Lung (tissue), 12 donors: ENCODE results near the gene PDK4. TPM values are rescaled to one million over a fixed set of nuclear protein-coding genes. Genes with fewer than 3 reads are reported as not detected.
"Not testable (repeated sequence)": the region's sequence is repeated elsewhere in the genome, so short reads cannot be mapped to it uniquely, and the experiment has no call there.

Experiments
- ATAC-seq: fragments of 200-7000 bp; cut with Tn5 transposase; one replicate; pipeline ENCODE4 v1.9.1; 2020; ENCODE audit warnings: moderate number of reproducible peaks; ENCODE audit not compliant: insufficient read depth, low FRiP score
- DNase-seq, 3 donors: peaks; one replicate each; pipeline ENCODE4 v3.0.0-alpha.2; 2013 to 2017
- H3K27ac ChIP-seq, 2 donors: one replicate each; pipeline ENCODE4 v1.5.1; 2013; ENCODE audit warnings: mild to moderate bottlenecking in 2 of 2, moderate library complexity in 2 of 2, control low read depth in 1 of 2, inconsistent platforms in 1 of 2, low read depth in 1 of 2, low read length in 1 of 2
- H3K27me3 ChIP-seq, 3 donors: one replicate each; pipeline ENCODE4 v1.5.1; 2013; ENCODE audit warnings: low read length in 2 of 3; ENCODE audit not compliant: control insufficient read depth in 3 of 3, insufficient read depth in 3 of 3
- H3K36me3 ChIP-seq, 4 donors: one replicate each; pipeline ENCODE4 v1.5.1; 2013; ENCODE audit warnings: low read length in 4 of 4, mild to moderate bottlenecking in 1 of 4, moderate library complexity in 1 of 4; ENCODE audit not compliant: control insufficient read depth in 4 of 4, insufficient read depth in 4 of 4
- H3K4me1 ChIP-seq, 5 donors: one replicate each; pipeline ENCODE4 v1.5.1; 2013; ENCODE audit warnings: low read length in 5 of 5, mild to moderate bottlenecking in 2 of 5, moderate library complexity in 1 of 5; ENCODE audit not compliant: control insufficient read depth in 5 of 5, insufficient read depth in 5 of 5
- H3K4me3 ChIP-seq: one replicate; pipeline ENCODE4 v1.5.1; 2013; ENCODE audit warnings: mild to moderate bottlenecking, control low read depth, moderate library complexity
- H3K9ac ChIP-seq, 2 donors: one replicate each; pipeline ENCODE4 v1.5.1; 2013; ENCODE audit warnings: low read length in 2 of 2, control low read depth in 1 of 2; ENCODE audit not compliant: insufficient read depth in 1 of 2
- H3K9me3 ChIP-seq, 4 donors: one replicate each; pipeline ENCODE4 v1.5.1; 2013; ENCODE audit warnings: low read length in 3 of 4, mild to moderate bottlenecking in 1 of 4, moderate library complexity in 1 of 4; ENCODE audit not compliant: control insufficient read depth in 4 of 4, insufficient read depth in 3 of 4
- WGBS, 2 donors: extraction: QIAGEN DNeasy Blood & Tissue Kit; methylation state at CpG; one replicate each; pipeline ENCODE4 v1.1.7; 2013; 5-methylcytosine and 5-hydroxymethylcytosine counted together
- polyA plus RNA-seq, 2 donors: library from polyadenylated mRNA; stranded (reverse); fragments of 200-250 nt; gene quantifications; one replicate each; pipeline ENCODE4 v1.2.1, GENCODE V29; 2013
- total RNA-seq, 2 donors: library from RNA; depleted of rRNA in 1 of 2; stranded (reverse); fragments of >200 nt in 1 of 2; gene quantifications; one replicate each; pipeline ENCODE4 v1.2.1, GENCODE V29; 2014 to 2021
- TF ChIP-seq, protein P1 (sequence below): IDR thresholded peaks from 2 replicates; pipeline ENCODE4 v1.5.1; 2012; ENCODE audit warnings: mild to moderate bottlenecking; ENCODE audit errors: control extremely low read depth, extremely low read depth
- donor health status: control.
- donor health status: control.
- donor health status: Bipolar disorder and iron deficiency.
- donor health status: healthy.
- donor health status: DM: yes; HTN: yes; CAD: no.

Gene PDK4
- total and polyA plus RNA-seq, 4 donors = 20.1 to 86.9 (median 35.1) TPM

DNA sequence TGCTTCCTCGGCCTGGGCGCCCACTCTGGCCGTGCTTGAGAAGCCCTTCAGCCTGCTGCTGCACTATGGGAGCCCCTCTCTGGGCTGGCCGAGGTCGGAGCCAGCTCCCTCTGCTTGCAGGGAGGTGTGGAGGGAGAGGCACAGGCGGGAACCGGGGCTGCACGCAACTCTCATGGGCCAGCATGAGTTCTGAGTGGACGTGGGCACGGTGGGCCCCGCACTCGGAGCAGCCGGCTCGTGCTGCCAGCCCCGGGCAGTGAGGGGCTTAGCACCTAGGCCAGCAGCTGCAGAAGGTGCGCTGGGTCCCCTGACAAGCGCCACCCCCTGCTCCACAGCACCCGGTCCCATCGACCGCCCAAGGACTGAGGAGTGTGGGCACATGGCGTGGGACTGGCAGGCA lies 9.0 kb upstream of the PDK4 start:
- Histone ChIP-seq H3K9ac (no peak overlapping the region), H3K4me3 (no peak overlapping the region)
- WGBS, 2 donors = 92 to 98% methylated on average over 17 to 21 of the region's 21 CpGs

DNA sequence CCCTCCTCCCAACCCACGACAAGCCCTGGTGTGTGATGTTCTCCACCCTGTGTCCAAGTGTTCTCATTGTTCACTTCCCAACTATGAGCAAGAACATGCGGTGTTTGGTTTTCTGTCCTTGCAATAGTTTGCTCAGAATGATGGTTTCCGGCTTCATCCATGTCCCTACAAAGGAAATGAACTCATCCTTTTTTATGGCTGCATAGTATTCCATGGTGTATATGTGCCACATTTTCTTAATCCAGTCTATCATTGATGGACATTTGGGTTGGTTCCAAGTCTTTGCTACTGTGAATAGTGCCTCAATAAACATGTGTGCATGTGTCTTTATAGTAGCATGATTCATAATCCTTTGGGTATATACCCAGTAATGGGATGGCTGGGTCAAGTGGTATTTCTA lies 8.5 kb upstream of the PDK4 start:
- not testable (repeated sequence) for H3K9ac ChIP-seq, H3K27ac ChIP-seq, H3K27me3 ChIP-seq, ATAC-seq, DNase-seq, H3K36me3 ChIP-seq, H3K9me3 ChIP-seq, H3K4me3 ChIP-seq
- peaks cover 5 to 25% (median 18%) of the 10 kb centered on the region in 5 donors for H3K4me1 ChIP-seq
- 86 to 87% methylated on average over 3 of the region's 3 CpGs for WGBS, 2 donors

More for the DNA sequence above, 9.0 kb upstream of the PDK4 start:
- no peaks in the 10 kb centered on the region for H3K36me3 ChIP-seq
- H3K27ac ChIP-seq = peak overlapping the region in 1 of 2 donors; percentile 45
- TF ChIP-seq, protein P1, sequence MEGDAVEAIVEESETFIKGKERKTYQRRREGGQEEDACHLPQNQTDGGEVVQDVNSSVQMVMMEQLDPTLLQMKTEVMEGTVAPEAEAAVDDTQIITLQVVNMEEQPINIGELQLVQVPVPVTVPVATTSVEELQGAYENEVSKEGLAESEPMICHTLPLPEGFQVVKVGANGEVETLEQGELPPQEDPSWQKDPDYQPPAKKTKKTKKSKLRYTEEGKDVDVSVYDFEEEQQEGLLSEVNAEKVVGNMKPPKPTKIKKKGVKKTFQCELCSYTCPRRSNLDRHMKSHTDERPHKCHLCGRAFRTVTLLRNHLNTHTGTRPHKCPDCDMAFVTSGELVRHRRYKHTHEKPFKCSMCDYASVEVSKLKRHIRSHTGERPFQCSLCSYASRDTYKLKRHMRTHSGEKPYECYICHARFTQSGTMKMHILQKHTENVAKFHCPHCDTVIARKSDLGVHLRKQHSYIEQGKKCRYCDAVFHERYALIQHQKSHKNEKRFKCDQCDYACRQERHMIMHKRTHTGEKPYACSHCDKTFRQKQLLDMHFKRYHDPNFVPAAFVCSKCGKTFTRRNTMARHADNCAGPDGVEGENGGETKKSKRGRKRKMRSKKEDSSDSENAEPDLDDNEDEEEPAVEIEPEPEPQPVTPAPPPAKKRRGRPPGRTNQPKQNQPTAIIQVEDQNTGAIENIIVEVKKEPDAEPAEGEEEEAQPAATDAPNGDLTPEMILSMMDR = no peak
- no peaks in the 10 kb centered on the region for H3K27me3 ChIP-seq
- DNase-seq = no peak
- peaks cover 5 to 30% (median 20%) of the 10 kb centered on the region in 5 donors for H3K4me1 ChIP-seq
- no peaks in the 10 kb centered on the region for H3K9me3 ChIP-seq
- ATAC-seq = no peak

DNA sequence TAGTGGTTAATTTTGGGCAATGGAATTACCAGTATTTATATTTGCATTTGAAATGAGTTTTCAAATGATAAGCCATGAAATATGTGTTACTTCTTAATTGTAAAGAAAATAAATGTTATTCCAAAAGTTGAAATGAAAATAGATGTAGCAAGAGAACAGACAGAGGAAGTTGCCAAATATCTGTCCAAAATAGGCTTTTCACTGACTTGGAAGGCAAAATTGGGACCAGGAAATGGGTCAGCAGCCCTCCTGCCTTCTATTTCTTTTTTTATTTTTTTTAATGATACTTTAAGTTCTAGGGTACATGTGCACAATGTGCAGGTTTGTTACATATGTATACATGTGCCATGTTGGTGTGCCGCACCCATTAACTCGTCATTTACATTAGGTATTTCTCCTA lies 8.1 kb upstream of the PDK4 start:
- H3K4me1 ChIP-seq = peaks cover 4 to 23% (median 14%) of the 10 kb centered on the region in 5 donors
- H3K9me3 ChIP-seq, H3K27me3 ChIP-seq, DNase-seq, H3K36me3 ChIP-seq, H3K4me3 ChIP-seq, ATAC-seq, H3K27ac ChIP-seq, H3K9ac ChIP-seq: not testable (repeated sequence)
- 88 to 89% methylated on average over 2 of the region's 2 CpGs for WGBS, 2 donors

DNA sequence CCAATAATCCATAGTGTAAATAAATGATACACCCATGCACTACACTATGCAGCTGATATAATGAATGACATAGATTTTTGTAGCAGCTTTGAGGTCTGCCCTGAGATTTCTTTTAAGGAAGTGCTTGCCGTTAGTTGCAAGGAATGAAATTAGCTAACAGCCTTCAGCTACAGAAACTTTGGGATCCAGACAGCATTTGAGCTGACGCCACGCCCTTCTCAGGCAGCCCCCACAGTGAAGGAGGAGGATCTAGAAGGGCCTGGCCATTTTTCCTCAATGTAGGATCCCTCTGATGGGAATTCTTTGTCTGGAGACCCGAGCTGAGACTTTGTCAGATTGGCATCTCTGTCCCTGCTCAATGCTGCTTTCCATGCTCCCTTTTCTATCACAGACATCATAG lies 6.1 kb upstream of the PDK4 start:
- peaks cover 0 to 10% (median 6%) of the 10 kb centered on the region in 5 donors for H3K4me1 ChIP-seq

More for the DNA sequence above, 6.1 kb upstream of the PDK4 start:
- no peak overlapping the region for H3K9ac ChIP-seq
- WGBS, 2 donors = 66 to 74% methylated on average over 4 of the region's 4 CpGs
- H3K27me3 ChIP-seq = no peaks in the 10 kb centered on the region
- ATAC-seq (no peak), DNase-seq (no peak)
- no peak overlapping the region for H3K4me3 ChIP-seq
- no peaks in the 10 kb centered on the region for H3K36me3 ChIP-seq
- TF ChIP-seq, protein P1 = no peak
- no peaks in the 10 kb centered on the region for H3K9me3 ChIP-seq
- H3K27ac ChIP-seq = peak overlapping the region in 1 of 2 donors; percentile 28
